NCI-H2227 (cell line): Measurements from ENCODE around the gene C20orf141.

ENCODE experiments used
- DNase-seq: peaks from one replicate; lab custom pipeline; 2025; ENCODE audit not compliant: unreplicated experiment; lab: John Stamatoyannopoulos, UW

C20orf141 gene

DNA sequence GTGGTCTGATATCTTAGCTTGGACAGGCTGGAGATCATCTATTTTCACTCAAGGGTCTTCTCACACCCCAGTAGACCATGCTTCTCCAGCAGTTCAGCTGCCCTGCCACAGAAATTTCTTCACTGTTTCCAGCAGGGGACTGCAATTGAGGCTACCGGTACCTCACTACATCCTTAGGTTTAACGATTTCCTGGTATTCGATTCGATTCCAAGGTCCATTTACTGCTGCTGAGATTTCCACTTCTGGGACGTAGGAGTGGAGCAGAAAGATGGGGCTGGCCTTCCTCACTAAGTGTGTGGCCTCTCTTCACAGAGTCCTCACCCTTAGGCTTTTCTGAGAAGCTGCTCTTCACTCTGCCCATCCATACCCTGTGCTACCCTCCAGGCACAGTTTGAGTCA lies 31.9 kb downstream of the C20orf141 start:
- DNase-seq: no peak

DNA sequence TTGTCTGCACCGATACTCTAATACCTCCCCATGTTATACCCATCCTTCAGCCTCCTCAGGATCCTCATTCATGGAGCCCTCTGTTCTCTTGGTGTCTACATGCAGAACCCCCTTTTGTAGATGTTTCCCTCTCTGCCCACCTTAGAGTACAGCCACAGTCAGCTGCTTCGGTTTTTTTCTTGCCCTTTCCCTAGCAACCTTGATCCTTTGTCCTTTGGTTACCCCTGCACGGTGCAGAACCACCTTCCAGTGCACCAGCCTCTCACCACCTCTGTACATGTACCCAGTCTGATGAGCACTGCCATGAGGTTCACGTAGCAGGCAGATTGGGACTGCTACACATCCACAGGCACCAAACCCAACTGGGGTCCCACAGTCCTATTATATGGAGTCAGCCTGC lies 33.0 kb downstream of the C20orf141 start:
- DNase-seq: no peak

DNA sequence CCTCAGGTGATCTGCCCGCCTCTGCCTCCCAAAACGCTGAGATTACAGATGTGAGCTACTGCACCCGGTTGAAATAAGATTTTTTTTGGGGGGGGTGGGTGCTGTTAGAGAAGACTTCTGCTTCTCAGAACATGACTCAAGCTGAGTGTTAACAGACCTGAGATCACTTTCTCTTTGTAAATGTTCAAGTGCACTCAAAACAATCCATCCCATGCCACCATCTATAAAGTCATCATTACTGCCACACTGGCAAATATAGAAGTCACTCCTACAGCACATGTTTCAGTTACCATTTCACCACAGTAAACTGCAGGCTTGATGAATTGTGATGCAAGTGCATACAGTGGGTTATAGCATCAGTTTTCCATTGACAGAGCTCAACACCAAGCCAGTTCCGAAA lies 34.7 kb downstream of the C20orf141 start:
- DNase-seq: no peak

DNA sequence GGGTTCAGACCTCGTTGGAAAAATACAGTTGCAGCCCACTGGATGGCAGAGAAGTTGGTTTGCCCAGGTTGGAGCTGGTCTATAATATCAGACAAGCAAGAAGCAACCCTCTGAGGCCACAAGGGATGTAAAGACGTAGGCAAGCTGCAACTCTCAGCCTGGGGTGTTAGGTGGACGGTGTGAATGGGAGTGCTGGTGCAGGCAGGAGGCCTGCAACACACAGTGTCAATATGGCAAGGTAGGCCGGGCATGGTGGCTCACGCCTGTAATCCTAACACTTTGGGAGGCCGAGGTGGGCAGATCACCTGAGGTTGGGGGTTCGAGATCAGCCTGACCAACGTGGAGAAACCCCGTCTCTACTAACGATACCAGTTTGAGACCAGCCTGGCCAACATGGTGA lies 36.3 kb downstream of the C20orf141 start:
- DNase-seq: no peak

DNA sequence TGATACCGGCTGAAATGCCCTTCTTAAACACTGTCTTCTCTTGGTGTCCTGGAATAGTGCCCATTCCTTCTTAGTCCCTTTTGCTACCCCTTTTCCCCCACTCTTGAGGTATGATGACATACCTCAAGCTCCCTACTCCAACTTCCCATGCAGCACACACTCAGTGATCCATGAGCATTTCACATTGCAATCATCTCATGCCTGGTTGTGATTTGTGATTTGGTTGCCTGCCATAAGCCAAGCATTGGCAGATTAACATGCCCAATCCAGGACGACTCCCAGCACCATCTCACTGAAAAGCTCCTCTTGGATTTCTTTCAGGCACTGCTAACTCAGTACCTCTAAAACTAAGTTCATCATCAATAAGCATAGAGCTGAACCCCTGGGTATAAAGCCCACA lies 43.8 kb downstream of the C20orf141 start:
- DNase-seq: no peak

DNA sequence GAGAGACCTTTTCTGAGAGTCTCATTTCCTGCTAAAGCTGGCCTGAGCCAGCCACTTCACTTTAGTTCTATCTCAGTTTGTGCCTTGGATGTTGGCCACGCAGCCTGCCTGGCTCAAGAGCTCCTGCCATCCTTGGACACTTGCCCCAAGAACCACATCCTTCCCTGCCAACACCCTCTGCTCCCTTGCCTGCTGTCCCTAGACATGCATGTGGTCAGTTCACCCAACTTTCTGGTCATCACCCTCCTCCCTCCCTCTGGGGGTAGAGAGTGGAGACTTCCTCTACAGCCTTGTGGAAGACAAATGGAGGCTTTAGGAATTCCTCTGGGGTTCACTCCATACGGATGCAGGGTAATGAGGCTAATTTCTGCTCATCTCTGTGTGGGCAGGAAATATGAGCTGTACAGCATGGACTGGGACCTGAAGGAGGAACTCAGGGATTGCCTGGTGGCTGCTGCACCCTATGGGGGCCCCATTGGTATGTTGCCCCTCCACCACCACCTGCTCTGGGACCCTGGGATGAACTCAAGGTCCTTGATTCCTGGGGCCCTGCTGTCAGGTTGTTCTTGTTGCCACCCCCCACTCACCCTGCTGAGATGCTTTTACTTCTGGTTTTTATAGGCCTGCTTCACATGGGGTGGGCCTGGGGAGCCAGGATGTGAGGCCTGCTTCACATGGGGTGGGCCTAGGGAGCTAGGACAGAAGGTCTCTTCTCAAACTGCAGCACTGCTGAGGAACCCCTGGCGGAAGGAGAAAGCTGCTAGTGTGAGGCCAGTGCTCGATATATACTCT lies 44.7 kb downstream of the C20orf141 start:
- DNase-seq: no peak

DNA sequence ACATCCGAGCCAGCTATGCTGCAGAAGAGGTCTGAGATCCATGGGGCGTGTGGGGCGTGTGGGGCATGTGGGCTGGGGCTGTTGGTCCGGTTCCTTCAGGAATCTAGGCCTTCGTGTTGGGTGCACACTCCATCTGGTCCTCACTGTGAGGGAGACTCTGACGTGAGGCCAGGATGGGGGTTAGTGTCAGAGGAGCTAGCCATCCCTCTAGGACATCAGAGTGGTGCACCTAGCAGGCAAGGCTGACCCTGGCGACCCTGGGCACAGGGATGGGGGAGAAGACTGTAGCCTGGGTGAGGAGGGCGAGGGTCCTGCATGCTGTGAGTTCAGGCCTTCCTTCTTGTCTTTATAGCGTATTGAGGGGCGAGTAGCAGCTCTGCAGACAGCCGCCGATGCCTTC lies 49.8 kb downstream of the C20orf141 start:
- no peak for DNase-seq

DNA sequence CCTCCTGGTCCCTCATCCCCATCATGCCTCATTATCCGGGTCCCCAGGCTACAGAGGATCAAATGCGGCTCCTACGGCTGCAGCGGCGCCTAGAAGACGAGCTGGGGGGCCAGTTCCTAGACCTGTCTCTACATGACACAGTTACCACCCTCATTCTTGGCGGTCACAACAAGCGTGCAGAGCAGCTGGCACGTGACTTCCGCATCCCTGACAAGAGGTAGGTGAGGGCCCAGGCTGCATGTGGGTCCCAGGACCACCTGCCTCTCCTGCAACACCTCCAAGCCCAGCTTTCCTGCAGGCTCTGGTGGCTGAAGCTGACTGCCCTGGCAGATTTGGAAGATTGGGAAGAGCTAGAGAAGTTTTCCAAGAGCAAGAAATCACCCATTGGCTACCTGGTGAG lies 50.3 kb downstream of the C20orf141 start:
- DNase-seq: no peak
